GM23248 (cell line): ENCODE measurements around the gene KCNN1.

Source experiments
- EZH2 ChIP-seq: fragments of 200-600 bp; sonication (generic); IDR thresholded peaks from 2 replicates; pipeline ENCODE4 v1.6.1; 2018; ENCODE audit warnings: antibody characterized with exemption, mild to moderate bottlenecking; ENCODE audit not compliant: insufficient read depth, poor library complexity, severe bottlenecking
- EZH2phosphoT487 ChIP-seq: fragments of 200-600 bp; sonication (generic); IDR thresholded peaks from 2 replicates; pipeline ENCODE4 v1.6.1; 2018; ENCODE audit warnings: antibody characterized with exemption, moderate library complexity, mild to moderate bottlenecking, low read depth; ENCODE audit not compliant: insufficient read depth

DNA sequence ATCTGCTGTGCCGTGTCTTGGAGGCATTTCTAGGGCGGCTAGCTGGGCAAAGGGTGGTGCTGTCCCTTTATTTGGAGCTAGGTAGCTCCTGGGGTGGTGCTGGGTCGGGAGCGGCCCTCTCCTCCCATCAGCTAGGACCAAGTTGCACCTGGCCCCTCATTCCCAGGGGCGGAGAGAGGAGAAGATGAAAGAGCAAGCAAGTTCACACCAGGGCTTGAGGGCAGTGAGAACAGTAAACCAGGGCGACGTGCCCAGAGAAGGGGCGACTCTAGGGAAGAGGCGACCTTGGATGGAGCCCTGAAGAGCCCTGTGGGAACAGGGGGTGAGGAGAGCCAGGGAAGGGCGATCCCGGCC, 17.0 kb upstream of the KCNN1 start:
- TF ChIP-seq EZH2: no peak
- TF ChIP-seq EZH2phosphoT487: no peak
